ENCODE results near the gene CLCN2. TPM values are rescaled to one million over a fixed set of nuclear protein-coding genes. Genes with fewer than 3 reads are reported as not detected.

CLCN2 gene
- total RNA-seq, 1 donor: 0.63 TPM

DNA sequence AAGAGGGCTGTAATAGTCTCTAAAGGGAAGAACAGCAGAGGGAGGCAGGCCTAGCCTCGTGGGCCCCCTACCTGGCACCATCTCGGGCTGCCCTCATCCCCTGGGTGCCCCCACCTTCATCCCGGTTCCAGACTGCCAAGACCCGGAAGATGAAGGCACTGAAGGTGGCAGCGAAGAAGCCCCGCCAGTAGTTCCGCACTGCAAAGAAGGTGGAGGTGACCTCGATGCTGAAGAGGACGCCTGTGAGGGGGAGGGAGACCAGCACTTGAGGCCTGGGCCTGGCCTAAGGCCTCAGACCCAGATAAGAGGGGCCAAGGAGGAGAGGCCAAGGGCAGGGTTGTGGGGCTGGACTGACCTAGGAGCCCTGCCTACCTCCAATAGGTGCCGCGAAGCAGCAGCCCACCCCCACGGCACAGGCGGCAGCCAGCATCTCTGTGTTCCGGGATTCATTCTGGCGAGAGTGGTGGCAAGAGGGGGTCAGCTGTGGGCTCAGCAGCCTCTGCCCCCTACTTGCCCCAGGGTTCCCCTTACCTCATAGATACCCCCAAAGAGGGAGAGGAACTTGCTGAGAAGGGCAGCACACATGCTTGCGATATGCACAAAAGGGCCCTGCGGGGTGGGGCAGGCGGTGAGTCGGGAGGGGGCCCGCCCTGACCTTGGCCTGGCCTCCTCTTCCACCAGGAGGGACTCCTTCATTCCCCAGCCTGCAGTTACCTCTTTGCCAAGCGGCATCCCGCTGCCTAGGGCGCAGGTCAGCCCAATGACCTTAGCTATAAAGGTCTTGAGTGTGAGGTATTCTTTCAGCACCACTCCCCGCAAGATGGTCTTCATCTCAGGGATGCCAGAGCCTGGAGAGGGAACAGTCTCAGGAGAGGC lies 3.9 kb downstream of the CLCN2 start:
- no peaks in the 10 kb centered on the region for H3K9me3 ChIP-seq (ENCODE audit: low read depth, low read length)
- no peaks in the 10 kb centered on the region for H3K27me3 ChIP-seq (ENCODE audit: insufficient read depth, low read length)
- peaks cover 12% of the 10 kb centered on the region for H3K4me1 ChIP-seq (ENCODE audit: insufficient read depth, low read length)
- H3K4me3 ChIP-seq (ENCODE audit: low read length): no peak overlapping the region

DNA sequence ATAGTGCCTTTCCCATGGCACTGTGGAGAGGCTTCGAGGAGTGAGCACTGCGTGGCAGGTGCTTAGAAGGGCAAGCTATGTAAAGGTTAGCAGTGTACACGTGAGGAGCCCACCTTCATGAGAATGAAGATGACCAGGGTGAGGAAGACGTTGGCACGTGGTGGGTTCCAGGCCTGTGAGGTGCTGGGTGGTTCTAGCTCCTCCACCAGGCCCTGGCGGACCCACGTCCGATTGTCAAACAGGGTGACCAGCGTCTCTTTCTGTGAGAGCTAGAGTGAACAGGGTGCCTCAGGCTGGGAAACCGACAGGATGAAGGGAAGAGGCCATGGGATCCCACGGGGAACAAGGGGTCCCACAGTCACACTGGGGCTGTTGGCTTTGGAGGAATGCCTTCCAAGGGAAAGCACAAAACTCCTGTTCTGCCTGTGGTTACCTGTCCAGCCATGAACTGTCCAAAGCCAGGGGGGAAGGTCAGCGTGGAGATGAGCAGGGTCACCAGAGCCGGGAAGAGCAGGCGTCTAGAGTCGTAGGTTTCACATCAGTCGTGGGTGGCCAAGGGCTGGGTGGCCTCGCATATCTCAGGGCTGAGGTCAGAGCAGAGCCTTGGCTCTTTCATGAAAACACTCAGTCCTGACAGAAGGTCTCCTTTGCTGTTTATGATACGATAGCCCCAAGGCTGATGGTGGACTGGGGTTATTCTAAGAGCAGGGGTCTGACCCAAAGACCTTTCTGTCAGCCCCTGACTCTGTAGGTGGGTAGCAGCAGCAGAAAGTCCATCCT lies 6.0 kb downstream of the CLCN2 start:
- H3K9me3 ChIP-seq (ENCODE audit: low read depth, low read length): no peaks in the 10 kb centered on the region
- peaks cover 4% of the 10 kb centered on the region for H3K4me1 ChIP-seq (ENCODE audit: insufficient read depth, low read length)
- no peak overlapping the region for H3K4me3 ChIP-seq (ENCODE audit: low read length)
- no peaks in the 10 kb centered on the region for H3K27me3 ChIP-seq (ENCODE audit: insufficient read depth, low read length)

- Histone ChIP-seq H3K27me3 (ENCODE audit: insufficient read depth, low read length) (no peaks in the 10 kb centered on the region), H3K4me1 (ENCODE audit: insufficient read depth, low read length) (peaks cover 4% of the 10 kb centered on the region), H3K4me3 (ENCODE audit: low read length) (no peak overlapping the region), H3K9me3 (ENCODE audit: low read depth, low read length) (no peaks in the 10 kb centered on the region)
Observed at GRCh38 chr3:184354754-184355153, 6.7 kb downstream of the CLCN2 start.

GRCh38 chr3:184354121-184354728 lies 7.2 kb downstream of the CLCN2 start:
- Histone ChIP-seq H3K27me3 (ENCODE audit: insufficient read depth, low read length) (no peaks in the 10 kb centered on the region), H3K4me1 (ENCODE audit: insufficient read depth, low read length) (peaks cover 4% of the 10 kb centered on the region), H3K9me3 (ENCODE audit: low read depth, low read length) (no peaks in the 10 kb centered on the region), H3K4me3 (ENCODE audit: low read length) (no peak overlapping the region)

- Histone ChIP-seq H3K9me3 (ENCODE audit: low read depth, low read length) (no peaks in the 10 kb centered on the region), H3K4me3 (ENCODE audit: low read length) (no peak overlapping the region), H3K27me3 (ENCODE audit: insufficient read depth, low read length) (no peaks in the 10 kb centered on the region), H3K4me1 (ENCODE audit: insufficient read depth, low read length) (peaks cover 4% of the 10 kb centered on the region)
Observed at GRCh38 chr3:184353546-184353941, 7.9 kb downstream of the CLCN2 start.

GRCh38 chr3:184352897-184353545 lies 8.4 kb downstream of the CLCN2 start:
- Histone ChIP-seq H3K4me1 (ENCODE audit: insufficient read depth, low read length) (peaks cover 4% of the 10 kb centered on the region), H3K27me3 (ENCODE audit: insufficient read depth, low read length) (no peaks in the 10 kb centered on the region), H3K9me3 (ENCODE audit: low read depth, low read length) (no peaks in the 10 kb centered on the region), H3K4me3 (ENCODE audit: low read length) (no peak overlapping the region)

DNA sequence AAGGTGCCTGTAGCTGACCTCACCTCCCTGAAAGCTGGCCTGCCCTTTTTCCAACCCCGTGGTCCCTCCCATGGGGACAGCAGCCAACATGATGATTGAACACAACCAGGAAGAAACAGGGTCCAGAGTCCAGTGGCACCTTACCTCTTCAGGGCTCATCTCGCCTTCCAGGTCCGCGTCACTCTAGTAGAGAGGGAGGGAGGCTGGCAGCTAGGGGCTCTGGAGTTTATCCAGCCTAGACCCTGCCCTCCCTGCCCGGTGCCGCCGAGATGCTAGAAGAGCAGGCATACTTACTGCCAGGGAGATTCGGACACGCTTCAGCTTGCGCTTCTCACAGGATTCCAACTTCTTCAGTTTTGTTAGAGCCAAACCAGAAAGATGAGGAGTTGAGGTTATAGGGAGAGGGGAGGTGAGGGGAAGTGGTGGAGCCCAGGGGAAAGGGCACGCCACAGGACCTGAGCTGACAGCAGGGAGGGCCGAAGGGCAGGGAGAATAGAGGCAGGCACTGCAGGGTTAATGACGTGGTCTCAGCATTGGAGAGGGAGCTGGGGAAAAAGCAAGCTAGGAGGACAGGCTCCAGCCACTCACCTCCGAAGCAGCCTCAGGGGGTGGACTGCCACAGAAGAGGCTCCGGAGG lies 9.1 kb downstream of the CLCN2 start:
- Histone ChIP-seq H3K9me3 (ENCODE audit: low read depth, low read length) (no peaks in the 10 kb centered on the region), H3K4me3 (ENCODE audit: low read length) (no peak overlapping the region), H3K4me1 (ENCODE audit: insufficient read depth, low read length) (peaks cover 4% of the 10 kb centered on the region)

DNA sequence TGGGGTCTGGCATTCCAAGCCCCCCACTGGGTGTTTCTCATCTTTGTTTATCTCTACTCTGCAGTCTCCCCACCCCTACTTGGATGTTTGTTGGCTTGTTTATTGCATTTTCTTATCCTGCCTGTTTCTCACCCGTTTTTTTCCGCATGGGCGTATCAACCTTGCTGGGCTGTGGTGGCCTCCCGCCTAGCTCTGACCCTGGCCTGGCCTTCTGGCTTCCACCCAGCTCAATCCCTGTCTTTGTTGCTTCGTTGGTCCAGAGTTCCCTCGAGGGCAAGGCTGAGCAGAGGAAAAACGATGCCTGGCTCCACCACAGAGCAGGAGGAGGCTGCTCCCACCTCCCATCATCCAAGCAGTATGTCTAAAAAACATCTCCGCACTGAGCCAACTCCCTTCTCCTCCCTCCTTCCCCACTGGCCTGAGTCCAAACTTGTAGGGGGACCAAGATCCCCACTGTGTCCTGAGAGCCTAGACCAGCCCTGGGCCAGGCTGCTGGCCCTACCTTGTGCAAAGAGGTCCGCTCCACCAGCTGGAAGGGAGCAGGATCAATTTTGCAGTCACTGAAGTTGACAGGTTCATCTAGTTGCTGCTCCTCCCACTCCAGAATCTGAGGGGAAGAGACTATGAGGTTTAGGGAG lies 9.8 kb downstream of the CLCN2 start:
- no peaks in the 10 kb centered on the region for H3K27me3 ChIP-seq (ENCODE audit: insufficient read depth, low read length)
- H3K9me3 ChIP-seq (ENCODE audit: low read depth, low read length): no peaks in the 10 kb centered on the region
- H3K4me3 ChIP-seq (ENCODE audit: low read length): no peak overlapping the region
- H3K4me1 ChIP-seq (ENCODE audit: insufficient read depth, low read length): peaks cover 4% of the 10 kb centered on the region

More for the DNA sequence above, 9.1 kb downstream of the CLCN2 start:
- no peaks in the 10 kb centered on the region for H3K27me3 ChIP-seq (ENCODE audit: insufficient read depth, low read length)

DNA sequence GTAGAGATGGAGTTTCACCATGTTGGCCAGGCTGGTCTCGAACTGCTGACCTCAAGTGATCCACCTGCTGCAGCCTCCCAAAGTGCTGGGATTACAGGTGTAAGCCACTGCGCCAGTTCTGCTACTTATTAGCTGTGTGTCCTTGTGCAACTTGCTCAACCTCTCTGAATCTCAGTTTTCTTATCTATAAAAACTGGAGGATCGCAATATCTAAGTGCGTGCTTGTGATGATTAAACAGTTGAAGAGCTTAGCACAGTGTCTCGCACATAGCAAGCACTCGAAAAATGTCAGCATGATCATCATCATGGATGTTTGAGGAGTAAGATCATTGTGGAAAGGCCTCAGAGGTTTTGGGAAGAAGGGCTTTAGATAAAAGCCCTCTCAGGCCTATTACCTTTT lies 10.8 kb downstream of the CLCN2 start:
- Histone ChIP-seq H3K4me1 (ENCODE audit: insufficient read depth, low read length) (peaks cover 4% of the 10 kb centered on the region), H3K27me3 (ENCODE audit: insufficient read depth, low read length) (no peaks in the 10 kb centered on the region), H3K4me3 (ENCODE audit: low read length) (no peak overlapping the region), H3K9me3 (ENCODE audit: low read depth, low read length) (no peaks in the 10 kb centered on the region)

DNA sequence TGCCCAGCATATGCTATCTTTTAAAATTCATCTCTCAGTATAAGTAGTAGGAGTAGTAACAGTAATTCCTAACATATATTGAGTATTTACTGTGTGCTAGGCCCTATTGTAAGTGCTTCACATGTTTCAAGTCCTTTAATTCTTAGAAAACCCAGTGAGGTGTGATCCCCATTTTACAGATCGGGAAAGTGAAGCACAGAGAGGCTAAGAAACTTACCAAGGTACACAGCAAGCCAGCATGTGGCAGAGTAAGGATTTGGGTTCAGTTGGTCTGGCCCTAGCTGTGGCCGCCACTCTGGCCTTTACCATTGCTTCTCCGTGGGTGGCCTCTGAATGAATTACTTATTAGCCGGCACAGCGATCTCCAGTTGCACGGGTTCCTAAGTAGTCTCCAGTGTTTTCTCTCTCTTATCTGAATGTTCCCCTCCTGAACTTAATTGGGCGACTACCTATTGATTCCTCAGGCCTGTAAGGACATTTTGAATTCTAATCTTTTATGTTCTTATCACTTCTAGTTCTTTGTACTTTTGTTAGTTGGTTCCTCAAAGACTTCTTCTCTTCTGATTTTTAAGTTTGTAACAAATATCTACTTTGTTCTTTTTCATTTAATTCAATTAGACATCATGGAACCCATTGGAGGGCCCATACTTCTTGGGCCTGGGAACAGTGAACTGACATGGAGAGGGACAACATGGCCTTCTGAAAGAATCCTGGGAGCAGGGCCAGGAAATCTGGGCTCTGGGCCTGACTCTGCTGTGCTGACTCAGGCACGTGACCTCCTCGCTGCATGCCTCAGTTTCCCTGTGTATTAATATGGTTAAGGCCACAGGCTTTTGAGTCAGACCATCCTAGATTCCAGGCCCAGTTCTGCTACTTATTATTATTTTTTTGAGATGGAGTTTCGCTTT lies 11.6 kb downstream of the CLCN2 start:
- Histone ChIP-seq H3K9me3 (ENCODE audit: low read depth, low read length) (no peaks in the 10 kb centered on the region), H3K27me3 (ENCODE audit: insufficient read depth, low read length) (no peaks in the 10 kb centered on the region), H3K4me1 (ENCODE audit: insufficient read depth, low read length) (peaks cover 4% of the 10 kb centered on the region), H3K4me3 (ENCODE audit: low read length) (no peak overlapping the region)

DNA sequence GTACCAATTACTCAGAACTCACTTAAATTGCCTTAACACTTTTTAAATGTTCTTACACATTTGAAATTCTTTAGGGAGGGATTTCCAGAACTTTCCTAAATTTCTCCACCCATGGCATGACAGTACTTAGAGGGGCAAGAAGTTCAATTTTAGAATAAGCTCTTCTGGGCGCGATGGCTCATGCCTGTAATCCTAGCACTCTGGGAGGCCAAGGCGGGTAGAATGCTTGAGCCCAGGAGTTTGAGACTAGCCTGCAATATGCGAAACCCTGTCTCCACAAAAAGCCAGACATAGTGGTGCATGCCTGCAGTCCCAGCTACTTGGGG lies 13.4 kb downstream of the CLCN2 start:
- Histone ChIP-seq H3K27me3 (ENCODE audit: insufficient read depth, low read length) (no peaks in the 10 kb centered on the region), H3K9me3 (ENCODE audit: low read depth, low read length) (no peaks in the 10 kb centered on the region), H3K4me1 (ENCODE audit: insufficient read depth, low read length) (no peaks in the 10 kb centered on the region), H3K4me3 (ENCODE audit: low read length) (no peak overlapping the region)

DNA sequence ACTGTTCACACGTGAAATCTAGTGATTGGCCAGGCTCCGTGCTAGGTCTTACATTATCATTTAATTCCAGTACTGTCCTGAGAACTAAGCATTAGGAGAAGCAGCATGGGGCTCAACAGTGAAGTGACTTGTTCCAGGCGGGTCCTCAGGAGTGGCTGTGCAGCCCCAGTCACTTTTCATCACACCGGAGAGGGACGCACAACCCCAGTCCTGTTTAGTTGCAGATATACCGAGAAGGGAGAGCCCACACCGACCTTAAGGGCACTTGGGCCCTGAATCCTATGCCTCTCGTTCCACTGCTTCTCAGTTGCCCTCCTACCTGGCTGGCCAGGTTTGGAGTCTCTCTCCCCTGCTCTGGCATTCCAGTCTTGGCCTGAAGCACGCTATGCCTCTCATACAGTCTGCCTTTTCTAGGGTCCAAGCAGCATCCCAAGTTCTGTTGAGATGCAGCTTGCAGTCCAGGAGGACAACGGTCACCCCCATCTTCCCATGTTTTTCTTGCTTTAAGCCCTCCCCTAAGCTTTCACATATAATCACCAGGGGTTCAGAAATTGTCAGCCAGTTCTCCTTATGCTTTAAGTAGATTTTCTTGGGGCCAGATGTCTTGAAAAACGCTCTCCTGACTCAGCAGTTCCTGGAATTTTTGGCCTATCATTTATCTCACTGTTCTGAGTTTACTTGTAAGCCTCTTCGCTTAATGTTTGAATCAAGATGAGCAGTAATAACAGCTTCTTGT lies 13.9 kb downstream of the CLCN2 start:
- no peaks in the 10 kb centered on the region for H3K27me3 ChIP-seq (ENCODE audit: insufficient read depth, low read length)
- no peaks in the 10 kb centered on the region for H3K4me1 ChIP-seq (ENCODE audit: insufficient read depth, low read length)
- H3K4me3 ChIP-seq (ENCODE audit: low read length): no peak overlapping the region
- no peaks in the 10 kb centered on the region for H3K9me3 ChIP-seq (ENCODE audit: low read depth, low read length)

All from mononuclear cell (primary cell).